WI38 (cell line): ENCODE data around the gene TRIM14.
"Not testable (repeated sequence)": the region's sequence is repeated elsewhere in the genome, so short reads cannot be mapped to it uniquely, and the experiment has no call there.

Experiments
- H3K4me3 ChIP-seq: 2 replicates; pipeline ENCODE4 v1.5.1; 2011; ENCODE audit warnings: low read depth, mild to moderate bottlenecking, control low read depth, low read length
- TF ChIP-seq, protein P1 (sequence below): IDR thresholded peaks from 2 replicates; pipeline ENCODE4 v1.5.1; 2012; ENCODE audit warnings: low read depth, mild to moderate bottlenecking, control low read depth, low read length

TRIM14 gene

DNA sequence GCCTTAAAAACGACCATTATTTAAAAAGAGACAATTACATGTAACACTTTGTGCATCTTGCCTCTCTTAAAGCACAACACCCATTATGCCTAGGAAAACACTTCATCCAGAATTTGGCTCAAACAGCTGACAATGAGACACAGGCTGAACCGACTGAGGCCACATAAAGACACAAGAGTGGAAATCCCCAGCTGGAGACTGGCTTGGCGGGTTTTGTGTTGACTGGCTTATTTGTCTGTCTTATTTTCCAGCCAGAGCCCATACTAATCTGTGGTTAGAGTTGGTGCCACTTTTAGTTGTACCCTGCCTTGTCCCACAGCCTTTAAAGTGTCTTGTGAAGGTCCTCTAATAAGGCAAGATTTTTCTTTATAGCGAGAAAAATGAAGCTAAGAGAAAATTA, 21.2 kb downstream of the TRIM14 start:
- TF ChIP-seq, protein P1, sequence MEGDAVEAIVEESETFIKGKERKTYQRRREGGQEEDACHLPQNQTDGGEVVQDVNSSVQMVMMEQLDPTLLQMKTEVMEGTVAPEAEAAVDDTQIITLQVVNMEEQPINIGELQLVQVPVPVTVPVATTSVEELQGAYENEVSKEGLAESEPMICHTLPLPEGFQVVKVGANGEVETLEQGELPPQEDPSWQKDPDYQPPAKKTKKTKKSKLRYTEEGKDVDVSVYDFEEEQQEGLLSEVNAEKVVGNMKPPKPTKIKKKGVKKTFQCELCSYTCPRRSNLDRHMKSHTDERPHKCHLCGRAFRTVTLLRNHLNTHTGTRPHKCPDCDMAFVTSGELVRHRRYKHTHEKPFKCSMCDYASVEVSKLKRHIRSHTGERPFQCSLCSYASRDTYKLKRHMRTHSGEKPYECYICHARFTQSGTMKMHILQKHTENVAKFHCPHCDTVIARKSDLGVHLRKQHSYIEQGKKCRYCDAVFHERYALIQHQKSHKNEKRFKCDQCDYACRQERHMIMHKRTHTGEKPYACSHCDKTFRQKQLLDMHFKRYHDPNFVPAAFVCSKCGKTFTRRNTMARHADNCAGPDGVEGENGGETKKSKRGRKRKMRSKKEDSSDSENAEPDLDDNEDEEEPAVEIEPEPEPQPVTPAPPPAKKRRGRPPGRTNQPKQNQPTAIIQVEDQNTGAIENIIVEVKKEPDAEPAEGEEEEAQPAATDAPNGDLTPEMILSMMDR, result no peak
- H3K4me3 ChIP-seq, result no peak overlapping the region

DNA sequence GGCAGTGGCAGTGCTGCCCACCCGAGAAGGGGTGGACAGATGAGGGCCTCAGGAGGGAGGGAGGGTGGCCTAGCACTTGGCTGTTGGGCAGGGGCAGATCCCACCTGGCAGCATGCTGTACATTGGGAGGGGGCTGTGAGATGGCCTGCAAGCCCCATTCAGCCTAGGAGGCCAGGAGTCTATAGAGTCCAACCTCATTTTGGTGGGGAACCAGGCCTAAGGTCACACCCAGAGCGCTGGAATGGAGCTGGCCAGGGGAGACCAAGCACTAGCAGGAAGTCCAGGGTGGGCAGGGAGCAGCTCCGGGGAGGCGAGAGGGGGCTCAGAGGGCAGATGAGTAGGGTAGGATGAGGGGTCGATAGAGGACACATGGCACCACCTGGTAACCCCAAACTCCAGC, 22.9 kb downstream of the TRIM14 start:
- H3K4me3 ChIP-seq, result no peak overlapping the region
- TF ChIP-seq, protein P1, result no peak

DNA sequence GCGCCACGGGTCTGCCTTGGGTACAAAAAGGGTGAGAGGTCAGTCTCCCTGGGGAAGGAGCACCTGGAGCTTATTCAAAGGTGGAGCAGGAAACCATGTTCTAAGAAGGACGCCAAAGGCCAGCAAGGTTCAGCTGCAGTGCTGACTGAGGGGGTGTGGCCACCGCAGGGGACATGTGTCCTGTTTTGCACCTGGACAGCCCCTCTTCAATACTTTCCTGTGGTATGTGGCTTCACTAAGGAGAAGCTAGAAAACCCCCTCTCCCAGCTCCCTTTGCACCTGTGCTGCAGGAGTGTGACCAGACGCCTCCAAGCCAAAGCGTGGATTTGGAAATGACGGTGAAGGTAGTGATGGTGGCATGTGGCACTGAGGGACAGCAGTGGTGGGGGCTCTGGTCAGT, 23.6 kb downstream of the TRIM14 start:
- TF ChIP-seq, protein P1, result no peak
- H3K4me3 ChIP-seq, result no peak overlapping the region

DNA sequence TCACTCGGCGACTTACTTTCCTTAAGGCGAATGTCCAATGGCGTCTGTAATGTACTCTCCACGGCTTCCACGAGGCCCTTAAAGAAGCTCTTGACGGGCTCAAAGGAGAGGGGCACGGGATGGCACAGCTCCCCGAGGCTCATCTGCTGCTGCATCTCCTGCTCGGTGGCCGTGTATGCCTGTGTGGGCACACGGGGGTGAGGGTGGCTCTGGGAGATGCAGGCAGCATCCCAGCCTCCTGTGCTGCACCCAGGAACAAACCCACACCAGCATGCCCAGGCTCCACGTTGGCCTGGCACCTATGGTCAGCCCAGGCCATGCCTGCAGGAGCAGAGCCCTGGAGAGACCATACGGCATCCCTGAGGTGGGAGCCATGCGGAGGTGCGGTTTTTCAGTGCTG, 24.2 kb downstream of the TRIM14 start:
- TF ChIP-seq, protein P1, result no peak
- no peak overlapping the region for H3K4me3 ChIP-seq

DNA sequence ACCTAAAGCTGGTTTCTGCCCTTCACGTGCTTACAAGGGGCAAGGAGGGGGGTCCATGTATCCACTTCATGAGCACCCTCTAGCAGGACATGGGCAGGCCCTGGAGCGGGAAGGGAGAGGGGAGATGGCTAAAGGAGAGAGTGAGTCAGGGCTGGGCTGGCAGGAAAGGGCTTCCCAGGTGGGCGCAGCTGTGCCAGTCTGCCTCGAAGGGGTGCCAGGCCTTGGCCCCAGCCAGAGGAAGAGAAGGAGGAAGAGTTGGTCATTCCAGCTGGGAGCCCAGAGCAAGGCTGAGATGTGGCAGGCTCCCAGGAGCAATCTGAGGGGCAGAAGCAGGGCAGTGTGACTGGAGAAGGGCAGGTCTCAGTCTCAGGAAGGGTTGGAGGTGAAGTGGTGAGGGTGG, 24.7 kb downstream of the TRIM14 start:
- H3K4me3 ChIP-seq, result no peak overlapping the region
- TF ChIP-seq, protein P1, result no peak

DNA sequence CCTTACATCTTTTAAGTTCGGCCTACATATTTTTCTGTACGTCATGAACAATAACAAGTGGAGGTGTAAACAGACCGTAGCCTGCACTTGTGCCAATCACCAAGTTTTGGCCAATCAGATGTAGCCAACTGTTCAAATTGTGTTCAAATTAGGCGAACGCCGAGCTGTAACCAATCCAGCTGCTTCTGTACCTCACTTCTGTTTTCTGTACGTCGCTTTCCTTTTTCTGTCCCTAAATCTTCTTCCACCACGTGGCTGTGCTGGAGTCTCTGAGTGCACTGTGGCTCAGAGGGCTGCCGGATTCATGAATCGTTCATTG, 26.4 kb downstream of the TRIM14 start:
- no peak overlapping the region for H3K4me3 ChIP-seq
- TF ChIP-seq, protein P1, result no peak

DNA sequence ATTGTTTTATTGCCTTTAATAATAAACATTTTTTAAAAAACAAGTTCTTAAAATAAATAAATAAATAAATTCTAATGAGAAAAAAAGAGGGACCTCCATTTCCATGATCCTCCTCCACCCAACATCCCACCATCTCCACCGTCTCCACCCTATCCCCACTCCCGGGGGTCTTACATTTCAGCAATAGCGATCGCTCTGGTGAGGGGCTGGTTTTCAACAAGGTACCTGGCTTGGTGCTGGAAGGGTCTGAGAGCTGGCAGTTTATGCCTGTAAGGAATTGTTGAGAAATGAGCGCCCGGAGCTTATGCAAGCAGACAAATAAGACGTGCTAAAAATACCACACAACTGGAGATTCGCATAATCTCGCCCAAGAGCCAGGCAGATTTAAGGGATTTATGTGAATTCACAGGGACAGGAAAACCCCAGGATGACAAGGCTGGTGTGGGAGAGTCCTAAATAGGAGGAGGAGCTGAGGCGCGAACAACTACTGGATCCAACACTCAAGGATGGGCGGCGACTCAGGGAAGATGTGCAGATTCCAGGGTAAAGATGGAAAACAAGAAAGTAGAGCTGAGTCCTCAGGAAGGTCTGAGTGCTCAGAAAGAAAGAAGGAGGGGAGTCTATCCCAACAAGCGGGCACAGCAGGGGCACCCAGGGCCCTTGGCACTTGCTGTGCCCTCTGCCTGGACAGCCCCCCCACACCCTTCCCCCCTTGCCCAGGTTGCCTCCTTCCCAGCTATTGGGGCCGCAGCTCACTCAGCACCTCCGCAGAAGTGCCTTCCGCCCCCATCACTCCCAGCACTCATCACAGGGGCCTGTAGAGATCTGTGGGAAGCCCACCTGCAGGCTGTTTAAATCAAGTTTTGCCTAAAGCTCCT, 27.0 kb downstream of the TRIM14 start:
- TF ChIP-seq, protein P1, result no peak
- no peak overlapping the region for H3K4me3 ChIP-seq

DNA sequence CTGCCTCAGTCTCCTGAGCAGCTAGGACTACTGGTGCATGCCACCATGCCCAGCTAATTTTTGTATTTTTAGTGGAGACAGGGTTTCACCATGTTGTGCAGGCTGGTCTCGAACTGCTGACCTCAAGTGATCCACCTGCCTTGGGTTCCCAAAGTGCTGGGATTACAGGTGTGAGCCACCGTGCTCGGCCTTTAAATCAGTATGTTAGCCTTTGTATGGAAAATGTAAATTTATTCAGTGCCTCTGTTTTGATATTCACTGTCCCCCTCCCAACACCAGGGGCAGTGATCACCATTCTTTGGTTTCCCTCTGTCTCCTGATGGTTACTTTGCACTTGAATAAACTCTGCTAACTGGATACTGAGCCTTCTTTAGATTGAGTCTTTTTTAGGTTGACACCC, 28.3 kb downstream of the TRIM14 start:
- H3K4me3 ChIP-seq, result not testable (repeated sequence)
